Natural killer cell (primary cell): Measurements from ENCODE around the gene NTM. TPM values are rescaled to one million over a fixed set of nuclear protein-coding genes. Genes with fewer than 3 reads are reported as not detected.

Experiments
- ATAC-seq, 3 donors: fragments of 150-1000 bp in 2 of 3; fragments of 200-7000 bp in 1 of 3; cut with Tn5 transposase; 1 replicate in 1 of 3; 2 replicates in 2 of 3; pipeline ENCODE4 v1.10.0; 2021; ENCODE audit warnings: mild to moderate bottlenecking in 2 of 3, moderate library complexity in 2 of 3
- DNase-seq, 2 donors: peaks; one replicate each; pipeline versions ENCODE4 v3.0.0 to v3.0.0-alpha.2; 2013 to 2021; ENCODE audit warnings: mixed read lengths in 1 of 2
- H3K27ac ChIP-seq: one replicate; pipeline ENCODE4 v1.5.1; 2013; ENCODE audit warnings: mild to moderate bottlenecking, low read length
- H3K27me3 ChIP-seq: one replicate; pipeline ENCODE4 v1.6.1; 2013; ENCODE audit warnings: low read length; ENCODE audit not compliant: control insufficient read depth, insufficient read depth
- H3K36me3 ChIP-seq: one replicate; pipeline ENCODE4 v1.6.1; 2013; ENCODE audit warnings: low read length; ENCODE audit not compliant: control insufficient read depth, insufficient read depth
- H3K4me1 ChIP-seq: one replicate; pipeline ENCODE4 v1.6.1; 2013; ENCODE audit warnings: low read length; ENCODE audit not compliant: control insufficient read depth, insufficient read depth
- H3K4me3 ChIP-seq: one replicate; pipeline ENCODE4 v1.5.1; 2013; ENCODE audit warnings: low read length
- H3K9me3 ChIP-seq: one replicate; pipeline ENCODE4 v1.6.1; 2013; ENCODE audit warnings: low read length; ENCODE audit not compliant: control insufficient read depth, insufficient read depth
- H3K27ac Mint-ChIP-seq, 2 donors: one replicate each; pipeline ENCODE4 v1.8.0; 2022; ENCODE audit warnings: mild to moderate bottlenecking in 2 of 2, mixed read lengths in 2 of 2, moderate library complexity in 1 of 2
- H3K27me3 Mint-ChIP-seq, 2 donors: one replicate each; pipeline ENCODE4 v1.8.0; 2022; ENCODE audit warnings: low read depth in 2 of 2, mixed read lengths in 2 of 2
- H3K36me3 Mint-ChIP-seq: one replicate; pipeline ENCODE4 v1.8.0; 2022; ENCODE audit warnings: mixed read lengths
- H3K4me1 Mint-ChIP-seq, 2 donors: one replicate each; pipeline ENCODE4 v1.8.0; 2022; ENCODE audit warnings: mixed read lengths in 2 of 2
- H3K4me3 Mint-ChIP-seq: one replicate; pipeline ENCODE4 v1.8.0; 2022; ENCODE audit warnings: mild to moderate bottlenecking, moderate library complexity, mixed read lengths
- H3K9me3 Mint-ChIP-seq, 2 donors: one replicate each; pipeline ENCODE4 v1.8.0; 2022; ENCODE audit warnings: mixed read lengths in 2 of 2
- CTCF ChIP-seq: fragments of 200-600 bp; IDR thresholded peaks from one replicate; pipeline ENCODE4 v1.8.0; 2022; ENCODE audit warnings: antibody characterized with exemption
- WGBS: methylation state at CpG from one replicate; pipeline ENCODE4 v1.1.7; 2013; ENCODE audit warnings: missing lambda C conversion rate; ENCODE audit not compliant: insufficient coverage; 5-methylcytosine and 5-hydroxymethylcytosine counted together
- intact Hi-C: fragments of 100-400 bp; cut with micrococcal nuclease; formaldehyde crosslinking; loops from one replicate; pipeline ENCODE4 v1.14.2; 2022
- total RNA-seq, 4 donors: library from RNA; stranded (reverse); fragments of 120-200 nt in 1 of 4; gene quantifications; one replicate each; pipeline versions ENCODE4 v1.2.3 to v1.2.4, GENCODE V29; 2013 to 2022

NTM gene
- total RNA-seq, 3 donors from 2014 or later (not counting 1 experiment from before 2014, with no cell fraction given) = not detected

DNA sequence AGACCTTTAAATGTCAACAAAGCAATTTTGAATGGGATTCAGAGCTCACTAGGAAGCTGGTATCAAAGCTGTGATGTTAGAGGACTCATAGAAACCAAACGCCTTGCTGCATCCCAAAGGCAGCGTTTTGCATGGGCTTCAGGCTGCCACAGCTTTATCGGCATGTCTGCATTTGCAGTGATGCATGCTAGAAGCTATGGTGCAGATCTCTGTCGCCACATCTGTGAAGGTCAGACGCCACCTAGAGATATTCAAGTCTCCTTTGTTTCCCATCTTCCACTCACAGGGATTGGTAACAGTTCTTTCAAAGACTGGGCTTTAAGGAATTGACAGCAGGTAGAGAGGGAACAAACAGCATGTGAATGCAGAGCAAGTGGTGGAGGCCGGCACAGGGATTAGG lies 47.8 kb downstream of the NTM start:
- no peaks in the 10 kb centered on the region for H3K36me3 Mint-ChIP-seq
- no peaks in the 10 kb centered on the region for H3K27me3 Mint-ChIP-seq
- Histone ChIP-seq H3K36me3 (no peaks in the 10 kb centered on the region), H3K27me3 (no peaks in the 10 kb centered on the region), H3K9me3 (no peaks in the 10 kb centered on the region), H3K4me3 (no peak overlapping the region), H3K4me1 (no peaks in the 10 kb centered on the region), H3K27ac (no peak overlapping the region)
- ATAC-seq = no peak
- DNase-seq = no peak
- H3K9me3 Mint-ChIP-seq = peaks cover 0 to 4% of the 10 kb centered on the region in 2 donors
- H3K27ac Mint-ChIP-seq = no peak overlapping the region
- no peaks in the 10 kb centered on the region for H3K4me1 Mint-ChIP-seq
- WGBS = 63% methylated on average over 6 of the region's 6 CpGs
- no peak overlapping the region for H3K4me3 Mint-ChIP-seq
- TF ChIP-seq CTCF = no peak
- intact Hi-C loops = no loop called here

DNA sequence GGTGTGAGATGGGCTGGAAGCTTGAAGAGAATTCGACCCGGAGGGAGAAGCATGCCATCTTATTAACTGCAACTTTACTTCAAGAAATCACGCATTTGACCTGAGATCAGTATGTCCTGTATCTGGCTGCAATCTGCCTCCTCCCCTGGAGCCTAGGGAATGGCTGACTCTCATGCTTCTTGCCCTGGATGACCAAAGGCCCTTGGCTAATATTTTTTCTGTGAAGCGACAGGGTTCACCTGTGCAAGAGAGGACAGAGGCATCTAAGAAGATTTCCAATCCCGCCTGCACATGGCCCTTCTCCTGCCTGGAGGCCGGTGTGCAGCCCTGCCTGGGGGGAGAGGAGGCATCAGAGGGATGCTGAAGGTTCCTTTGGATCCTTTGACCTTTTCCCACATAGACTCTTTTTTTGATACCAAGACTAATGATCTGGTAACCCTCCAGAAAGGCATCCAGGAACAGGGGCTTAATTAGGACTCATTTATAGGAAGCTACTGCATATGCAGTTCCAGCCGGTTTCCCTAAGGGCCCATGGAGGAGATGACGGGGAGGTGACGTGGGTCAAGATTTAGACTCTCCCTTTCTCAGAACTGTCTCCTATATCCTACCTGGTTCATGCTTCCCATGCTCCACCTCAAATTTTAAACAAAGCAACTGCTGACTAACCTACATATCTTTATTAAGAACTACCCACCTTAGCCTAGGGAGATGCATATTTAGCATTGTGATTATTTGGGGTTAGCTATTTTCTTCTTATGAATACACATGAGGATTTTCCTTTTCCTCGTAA lies 50.8 kb downstream of the NTM start:
- ATAC-seq (no peak), DNase-seq (no peak)
- H3K27ac ChIP-seq = no peak overlapping the region
- no peaks in the 10 kb centered on the region for H3K27me3 ChIP-seq
- no peaks in the 10 kb centered on the region for H3K36me3 ChIP-seq
- 92% methylated on average over 10 of the region's 10 CpGs for WGBS
- H3K4me1 ChIP-seq = no peaks in the 10 kb centered on the region
- Mint-ChIP-seq H3K27ac (no peak overlapping the region), H3K9me3 (peaks cover 0 to 6% of the 10 kb centered on the region in 2 donors), H3K36me3 (no peaks in the 10 kb centered on the region), H3K27me3 (no peaks in the 10 kb centered on the region), H3K4me3 (no peak overlapping the region), H3K4me1 (no peaks in the 10 kb centered on the region)
- H3K4me3 ChIP-seq = no peak overlapping the region
- intact Hi-C loops = no loop called here
- H3K9me3 ChIP-seq = no peaks in the 10 kb centered on the region
- no peak for TF ChIP-seq CTCF

- no peaks in the 10 kb centered on the region for H3K27me3 ChIP-seq
- H3K9me3 ChIP-seq = no peaks in the 10 kb centered on the region
- H3K27me3 Mint-ChIP-seq = no peaks in the 10 kb centered on the region
- no peaks in the 10 kb centered on the region for H3K36me3 Mint-ChIP-seq
- WGBS = 52% methylated on average over 3 of the region's 3 CpGs
- no peaks in the 10 kb centered on the region for H3K36me3 ChIP-seq
- H3K4me3 ChIP-seq = no peak overlapping the region
- H3K4me3 Mint-ChIP-seq = no peak overlapping the region
- H3K4me1 Mint-ChIP-seq = no peaks in the 10 kb centered on the region
- H3K27ac ChIP-seq = no peak overlapping the region
- H3K27ac Mint-ChIP-seq = no peak overlapping the region
- TF ChIP-seq CTCF = no peak
- no peak for DNase-seq
- intact Hi-C loops = no loop called here
- no peaks in the 10 kb centered on the region for H3K4me1 ChIP-seq
- ATAC-seq = no peak
- peaks cover 0 to 6% of the 10 kb centered on the region in 2 donors for H3K9me3 Mint-ChIP-seq
Observed at GRCh38 chr11:131422029-131422428, 51.6 kb downstream of the NTM start.

GRCh38 chr11:131422496-131422895 lies 52.1 kb downstream of the NTM start:
- Mint-ChIP-seq H3K4me1 (no peaks in the 10 kb centered on the region), H3K27ac (no peak overlapping the region), H3K9me3 (peaks cover 0 to 6% of the 10 kb centered on the region in 2 donors), H3K27me3 (no peaks in the 10 kb centered on the region), H3K36me3 (no peaks in the 10 kb centered on the region), H3K4me3 (no peak overlapping the region)
- intact Hi-C loops = no loop called here
- no peak for DNase-seq
- H3K4me1 ChIP-seq = no peaks in the 10 kb centered on the region
- no peaks in the 10 kb centered on the region for H3K36me3 ChIP-seq
- no peak for ATAC-seq
- WGBS = 24% methylated on average over 4 of the region's 4 CpGs
- no peak for TF ChIP-seq CTCF
- no peak overlapping the region for H3K27ac ChIP-seq
- no peaks in the 10 kb centered on the region for H3K9me3 ChIP-seq
- no peak overlapping the region for H3K4me3 ChIP-seq
- no peaks in the 10 kb centered on the region for H3K27me3 ChIP-seq
